T-helper 9 cell (primary cell): ENCODE results near the gene SYF2.
A peak's percentile ranks its signal among the peaks of the same experiment; 100 is the strongest.
"Not testable (repeated sequence)": the region's sequence is repeated elsewhere in the genome, so short reads cannot be mapped to it uniquely, and the experiment has no call there.

Experiments
- DNase-seq: peaks from one replicate; pipeline ENCODE4 v3.0.0-alpha.2; 2020

The SYF2 gene

GRCh38 chr1:25245809-25246599 lies 13.7 kb upstream of the SYF2 start:
- DNase-seq = no peak

DNA sequence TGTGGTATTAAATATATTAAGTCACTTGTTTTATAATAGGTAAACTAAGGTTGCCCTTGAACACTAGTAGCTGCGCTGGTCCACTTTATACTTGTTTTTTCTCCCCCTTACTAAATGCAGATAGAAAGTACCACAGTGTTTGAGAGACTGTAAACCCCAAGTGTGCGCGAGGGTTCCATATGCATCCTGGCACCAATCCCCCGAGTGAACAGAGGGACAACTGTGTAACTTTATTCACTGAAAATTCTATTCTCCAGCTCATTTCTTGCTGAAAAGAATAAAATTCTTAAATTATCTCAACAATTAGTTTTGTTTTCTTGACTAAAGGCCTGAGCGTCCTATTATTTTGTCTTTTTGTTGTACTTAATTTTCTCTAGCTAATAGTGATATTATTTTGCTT lies 13.1 kb upstream of the SYF2 start:
- DNase-seq = no peak

GRCh38 chr1:25243907-25244306 lies 11.6 kb upstream of the SYF2 start:
- no peak for DNase-seq

DNA sequence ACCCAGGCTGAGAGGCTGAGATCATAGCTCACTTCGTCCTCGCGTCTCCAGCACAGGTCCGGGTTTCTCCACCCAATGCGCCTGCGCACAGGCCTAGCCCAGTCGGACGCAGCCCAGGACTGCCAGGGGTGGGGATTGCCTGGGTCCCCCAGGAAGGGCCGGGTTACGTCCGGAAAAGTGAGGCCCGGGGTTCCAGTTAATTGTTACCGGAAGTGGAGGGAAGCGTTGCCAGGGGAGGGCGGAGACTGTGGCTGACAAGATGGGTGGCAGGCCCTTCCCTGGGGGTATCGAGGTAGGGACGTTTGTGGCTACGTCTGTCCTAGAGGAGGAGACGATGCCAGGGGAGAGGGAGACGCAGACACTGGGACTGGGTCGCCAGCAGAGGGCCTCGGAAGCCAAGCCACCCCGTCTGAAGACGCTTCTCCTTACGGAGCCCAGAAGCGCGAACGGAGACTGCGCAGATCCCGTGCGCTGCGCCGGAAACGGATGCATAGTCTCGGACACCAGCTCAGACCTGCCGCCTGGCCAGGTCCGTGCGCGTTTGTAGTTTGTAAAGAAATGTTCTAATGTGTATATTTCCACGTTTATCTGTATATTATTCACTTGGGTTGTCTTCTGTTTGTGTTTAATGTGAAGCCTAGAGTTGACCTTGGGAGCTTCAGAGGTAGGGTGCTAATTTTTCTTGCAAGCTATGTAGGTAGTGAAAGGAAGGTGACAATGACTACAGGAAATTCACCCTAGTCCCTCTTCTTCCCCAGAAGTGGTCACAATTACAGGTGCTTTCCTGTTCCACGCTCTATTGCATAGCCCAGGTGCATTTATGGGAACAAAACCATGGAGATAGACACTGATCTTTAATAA lies 7.6 kb upstream of the SYF2 start:
- DNase-seq = peak; percentile 74

DNA sequence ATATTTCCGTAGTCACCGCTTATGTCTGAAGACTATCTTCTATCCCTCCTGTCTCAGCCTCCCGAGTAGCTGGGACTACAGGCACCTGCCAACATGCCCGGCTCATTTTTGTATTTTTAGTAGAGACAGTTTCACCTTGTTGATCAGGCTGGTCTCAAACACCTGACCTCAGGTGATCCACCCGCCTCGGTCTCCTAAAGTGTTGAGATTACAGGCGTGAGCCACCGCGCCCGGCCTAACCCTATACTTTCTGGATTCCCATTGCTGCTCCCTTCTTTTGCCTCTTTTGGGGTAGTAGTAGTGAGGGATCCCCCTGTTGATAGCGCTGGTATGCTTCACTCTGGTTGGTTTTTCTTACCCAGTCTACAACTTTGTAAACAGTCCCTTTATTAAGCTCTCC lies 5.7 kb upstream of the SYF2 start:
- no peak for DNase-seq

DNA sequence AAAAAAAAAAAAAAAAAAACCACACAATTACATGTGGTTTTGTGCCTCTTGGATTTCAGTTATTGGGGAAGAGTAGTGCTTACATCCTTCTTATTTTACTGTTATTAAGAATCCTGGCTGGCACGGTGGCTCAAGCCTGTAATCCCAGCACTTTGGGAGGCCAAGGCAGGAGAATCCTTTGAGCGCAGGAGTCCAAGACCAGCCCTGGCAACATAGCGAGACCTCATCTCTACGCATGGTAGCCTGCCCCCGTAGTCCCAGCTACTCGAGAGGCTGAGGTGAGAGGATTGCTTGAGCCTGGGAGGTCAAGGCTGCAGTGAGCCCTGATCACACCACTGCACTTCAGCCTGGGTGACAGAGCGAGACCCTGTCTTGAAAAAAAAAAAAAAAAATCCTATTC lies 4.0 kb upstream of the SYF2 start:
- DNase-seq = not testable (repeated sequence)

DNA sequence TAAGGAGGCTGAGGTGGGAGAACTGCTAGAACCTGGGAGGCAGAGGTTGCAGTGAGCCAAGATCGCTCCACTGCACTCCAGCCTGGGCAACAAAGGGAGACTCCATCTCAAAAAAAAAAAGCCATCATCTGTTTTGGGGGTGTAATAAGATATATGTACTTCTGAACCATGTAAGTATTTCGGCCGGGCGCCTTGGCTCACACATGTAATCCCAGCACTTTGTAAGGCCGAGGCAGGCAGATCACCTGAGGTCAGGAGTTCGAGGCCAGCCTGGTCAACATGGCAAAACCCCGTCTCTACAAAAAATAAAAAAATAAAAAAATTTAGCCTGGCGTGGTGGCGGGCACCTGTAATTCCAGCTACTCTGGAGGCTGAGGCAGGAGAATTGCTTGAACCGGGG lies 3.1 kb upstream of the SYF2 start:
- DNase-seq = not testable (repeated sequence)

DNA sequence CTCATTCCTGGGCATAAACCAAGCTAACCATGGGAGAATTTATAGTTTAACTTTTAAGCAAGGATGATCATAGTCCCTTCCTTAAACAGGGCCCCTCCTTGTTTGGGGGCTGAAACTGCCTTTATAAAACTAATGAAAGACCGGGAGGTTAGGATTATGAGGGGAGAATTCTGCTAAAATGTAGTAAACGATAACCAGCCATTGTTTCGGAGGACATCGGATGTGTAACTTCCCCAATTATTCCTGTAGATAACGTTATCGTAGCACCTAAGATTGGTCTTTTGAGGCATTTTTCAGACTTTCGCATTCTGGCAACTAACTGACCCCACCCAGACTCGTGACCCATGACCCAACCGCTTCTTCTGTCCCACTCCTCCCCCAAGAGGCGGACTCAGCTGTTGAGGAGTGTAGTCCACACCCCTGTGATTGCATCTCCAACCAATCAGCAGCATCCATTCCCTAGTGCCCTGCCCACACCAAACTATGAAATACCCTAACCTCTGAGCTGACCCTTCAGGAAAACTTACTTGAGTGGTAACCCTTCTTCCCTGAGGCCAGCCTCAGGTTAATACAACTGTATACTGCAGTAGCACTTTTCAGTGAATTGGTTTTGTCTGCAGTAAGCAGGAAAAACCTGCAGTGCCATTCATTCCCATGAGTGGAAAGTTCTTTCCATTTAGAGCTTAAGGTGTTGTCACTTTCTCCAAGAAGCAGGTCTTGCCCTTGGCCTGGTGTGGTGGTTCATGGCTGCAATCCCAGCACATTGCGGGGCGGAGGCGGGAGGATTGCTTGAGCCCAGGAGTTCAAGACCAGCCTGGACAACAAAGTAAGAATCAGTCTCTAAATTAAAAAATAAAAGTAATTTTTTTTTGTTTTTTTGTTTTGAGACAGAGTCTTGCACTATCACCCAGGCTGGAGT lies 823 bp upstream of the SYF2 start:
- no peak for DNase-seq

GRCh38 chr1:25223471-25223870 lies 8.8 kb downstream of the SYF2 start:
- DNase-seq = no peak

DNA sequence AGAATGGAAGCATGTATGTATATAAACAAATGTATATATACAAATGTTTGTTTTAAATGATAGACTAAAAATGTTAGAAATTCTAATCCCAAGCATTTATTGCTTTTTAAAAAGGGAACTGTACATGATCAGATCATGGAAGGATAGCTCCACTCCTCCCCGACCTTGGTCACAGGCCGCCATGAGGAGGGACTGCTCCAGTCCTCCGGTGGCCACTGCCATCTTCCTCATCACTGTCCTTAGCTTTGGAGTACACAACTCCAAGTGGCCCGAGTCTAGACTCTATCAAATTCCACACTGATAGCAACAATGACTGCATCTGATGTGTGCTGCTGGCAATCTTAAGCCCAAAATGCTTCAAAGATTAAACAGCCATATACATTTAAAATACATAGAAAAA lies 9.7 kb downstream of the SYF2 start:
- no peak for DNase-seq

GRCh38 chr1:25220666-25221065 lies 11.6 kb downstream of the SYF2 start:
- no peak for DNase-seq

DNA sequence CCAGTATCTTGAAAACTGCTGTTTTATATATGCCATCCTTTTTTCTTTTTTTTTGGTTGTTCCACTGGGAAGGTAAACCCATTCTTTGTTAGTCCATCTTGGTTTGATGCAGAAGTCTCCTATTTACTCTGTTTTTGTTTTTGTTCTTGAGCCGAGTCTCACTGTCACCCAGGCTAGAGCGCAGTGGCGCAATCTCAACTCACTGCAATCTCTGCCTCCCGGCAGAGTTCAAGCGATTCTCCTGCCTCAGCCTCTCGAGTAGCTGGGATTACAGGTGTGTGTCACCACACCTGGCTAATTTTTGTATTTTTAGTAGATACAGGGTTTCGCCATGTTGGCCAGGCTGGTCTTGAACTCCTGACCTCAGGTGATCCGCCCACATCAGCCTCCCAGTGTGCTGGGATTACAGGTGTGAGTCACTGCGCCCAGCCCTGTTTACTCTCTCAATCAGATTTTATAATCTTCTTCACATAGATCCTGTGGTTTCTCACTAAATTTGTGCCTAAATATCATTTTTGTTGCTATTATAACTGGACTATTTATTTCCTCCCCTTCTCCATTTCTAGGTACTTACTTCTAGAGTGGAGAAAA lies 12.5 kb downstream of the SYF2 start:
- no peak for DNase-seq

DNA sequence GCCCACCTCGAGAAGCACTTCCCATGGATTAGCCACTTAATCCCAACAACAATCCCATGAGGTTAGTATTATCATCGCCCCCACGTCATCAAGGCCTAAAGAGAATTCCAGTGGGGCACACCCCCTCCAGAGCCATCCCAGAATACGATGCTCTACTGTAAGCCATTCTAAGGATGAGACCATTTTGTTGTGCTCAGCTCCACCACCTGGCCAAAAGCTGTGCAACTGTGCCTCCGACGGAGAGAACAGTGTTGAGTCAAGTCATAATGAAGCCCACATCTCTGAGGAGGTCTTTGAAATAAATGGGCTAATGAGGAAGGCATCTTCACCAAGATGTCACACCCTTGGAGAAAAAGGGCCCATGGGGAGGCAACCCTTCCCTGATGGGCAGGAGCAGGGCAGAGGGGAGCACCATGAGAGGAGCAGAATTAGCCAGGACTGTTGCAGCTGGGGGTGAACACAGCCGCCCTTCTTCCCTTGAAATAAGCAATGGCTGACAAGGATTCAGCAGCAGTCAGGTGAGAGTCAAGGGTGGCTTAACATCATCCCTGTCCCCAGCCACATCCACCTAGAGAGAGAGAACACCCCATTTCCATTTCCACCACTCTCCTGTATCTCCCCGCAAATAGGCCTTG lies 14.6 kb downstream of the SYF2 start:
- DNase-seq = no peak

DNA sequence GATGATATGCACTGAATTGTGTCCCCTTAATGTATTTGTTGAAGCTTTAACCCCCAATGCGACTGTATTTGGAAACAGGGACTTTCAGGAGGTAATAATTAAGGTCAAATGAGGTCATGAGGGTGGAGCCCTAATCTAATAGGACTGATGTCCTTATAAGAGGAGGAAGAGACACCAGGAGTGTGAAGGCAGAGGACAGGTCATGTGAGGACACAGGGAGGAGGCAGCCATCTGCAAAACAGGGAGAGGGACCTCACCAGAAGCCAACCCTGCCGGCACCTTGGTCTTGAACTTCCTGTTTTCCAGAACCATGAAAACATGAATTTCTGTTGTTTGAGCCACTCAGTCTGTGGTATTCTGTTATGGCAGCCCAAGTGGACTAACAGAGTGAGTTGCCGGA lies 15.3 kb downstream of the SYF2 start:
- no peak for DNase-seq

GRCh38 chr1:25216123-25216522 lies 16.2 kb downstream of the SYF2 start:
- DNase-seq = no peak

DNA sequence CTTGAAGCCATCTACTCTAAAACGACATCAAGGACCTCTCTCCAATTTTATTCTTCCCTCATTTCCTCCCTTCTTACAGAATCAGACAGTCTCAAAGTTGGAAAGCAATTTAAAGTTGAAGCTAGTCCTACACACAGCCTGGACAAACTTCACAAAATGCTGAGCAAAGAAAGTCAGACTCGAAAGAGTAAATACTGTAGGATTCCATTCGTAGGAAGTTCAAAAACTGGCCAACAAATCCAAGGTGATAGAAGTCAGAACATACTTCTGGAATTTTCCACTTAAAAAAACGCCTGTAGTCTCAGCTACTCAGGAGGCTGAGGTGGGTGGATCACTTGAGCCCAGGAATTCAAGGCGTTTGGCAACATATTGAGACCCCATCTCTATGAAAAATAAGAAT lies 19.6 kb downstream of the SYF2 start:
- no peak for DNase-seq

- DNase-seq = no peak
Measured at GRCh38 chr1:25210728-25211127, 21.6 kb downstream of the SYF2 start.

DNA sequence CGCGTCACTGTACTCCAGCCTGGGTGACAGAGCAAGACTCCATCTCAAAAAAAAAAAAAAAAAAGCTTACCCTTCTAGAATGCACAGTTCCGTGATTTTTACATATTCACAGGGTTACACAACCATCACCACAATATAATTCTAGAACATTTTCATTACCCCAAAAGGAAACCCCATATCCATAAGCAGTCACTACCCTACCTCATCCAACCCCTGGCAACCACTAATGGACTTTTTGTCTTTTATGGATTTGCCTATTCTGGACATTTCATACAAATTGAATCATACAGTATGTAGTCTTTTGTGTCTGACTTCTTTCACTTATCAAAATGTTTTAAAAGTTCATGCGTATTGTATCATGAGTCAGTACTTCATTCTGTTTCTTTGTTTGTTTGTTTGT lies 22.8 kb downstream of the SYF2 start:
- no peak for DNase-seq

- DNase-seq = no peak
Measured at GRCh38 chr1:25208561-25209222, 23.6 kb downstream of the SYF2 start.

GRCh38 chr1:25208092-25208491 lies 24.2 kb downstream of the SYF2 start:
- no peak for DNase-seq

- DNase-seq = no peak
Measured at GRCh38 chr1:25206201-25206600, 26.1 kb downstream of the SYF2 start.

DNA sequence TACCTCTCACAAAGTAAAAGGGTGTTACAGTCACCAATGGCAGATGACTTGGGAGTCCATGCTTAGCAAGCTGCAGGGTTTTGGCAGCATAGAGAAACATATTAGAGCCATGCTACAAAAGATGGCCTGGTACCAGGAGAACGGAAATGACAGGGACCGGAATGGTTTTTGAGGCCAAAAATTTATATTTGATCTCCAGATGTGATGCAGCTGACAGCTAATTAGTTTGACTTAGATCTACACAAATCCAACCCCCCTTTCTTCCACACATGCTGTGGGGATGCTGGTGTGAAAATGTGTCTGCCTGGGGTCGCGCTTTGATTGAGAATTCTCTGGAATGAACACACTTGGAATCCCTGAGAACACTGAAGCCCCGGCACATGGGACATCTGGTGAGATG lies 26.5 kb downstream of the SYF2 start:
- no peak for DNase-seq
